MM.1S (cell line): ENCODE results near the gene RPL35.

Experiments
- EZH2 ChIP-seq: fragments of 300-600 bp; sonication (generic); optimal IDR thresholded peaks from 2 replicates; pipeline ENCODE3; 2017; ENCODE audit warnings: low read depth, mild to moderate bottlenecking, antibody characterized with exemption, low read length, mixed read lengths
- EZH2phosphoT487 ChIP-seq: fragments of 300-600 bp; sonication (generic); IDR thresholded peaks from 2 replicates; pipeline ENCODE4 v1.6.1; 2018; ENCODE audit warnings: antibody characterized with exemption, low read length
- TF ChIP-seq, protein P1 (sequence below): fragments of 300-600 bp; sonication (generic); IDR thresholded peaks from 2 replicates; pipeline ENCODE4 v1.5.1; 2016; ENCODE audit warnings: antibody characterized with exemption, low read length, mixed read lengths

DNA sequence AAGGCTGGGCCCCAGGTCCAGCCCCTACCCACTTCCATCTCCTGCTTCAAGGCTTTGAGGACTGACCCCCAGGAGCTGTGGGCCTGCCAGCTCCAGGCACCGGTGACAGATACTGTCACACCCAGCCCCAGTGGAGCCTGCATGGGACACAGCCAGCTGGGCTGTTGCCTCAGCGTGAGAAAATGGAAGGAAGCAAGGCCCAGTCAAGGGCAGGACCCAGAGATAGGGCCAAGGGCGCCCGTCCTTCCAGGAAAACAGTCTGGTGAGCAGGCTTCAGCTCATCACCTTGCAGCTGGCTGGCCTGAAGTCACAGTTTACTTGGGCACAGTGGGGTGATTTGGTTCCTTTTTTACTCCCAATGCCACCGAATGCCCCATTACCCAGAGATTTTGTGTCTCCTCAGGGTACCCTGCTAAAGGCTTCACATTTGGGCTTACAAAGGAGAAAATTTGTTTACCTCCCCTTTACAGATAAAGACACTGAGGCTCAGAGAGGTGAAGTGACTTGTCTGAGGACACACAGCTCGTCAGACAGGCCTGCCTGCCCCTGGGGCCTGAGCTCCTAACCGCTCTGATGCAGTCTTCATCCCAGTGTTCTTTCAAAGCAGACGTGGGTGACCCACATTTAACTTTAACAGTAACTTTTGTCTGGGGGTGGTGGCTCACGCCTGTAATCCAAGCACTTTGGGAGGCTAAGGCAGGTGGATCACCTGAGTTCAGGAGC is 30.0 kb downstream of the RPL35 start:
- TF ChIP-seq, protein P1, sequence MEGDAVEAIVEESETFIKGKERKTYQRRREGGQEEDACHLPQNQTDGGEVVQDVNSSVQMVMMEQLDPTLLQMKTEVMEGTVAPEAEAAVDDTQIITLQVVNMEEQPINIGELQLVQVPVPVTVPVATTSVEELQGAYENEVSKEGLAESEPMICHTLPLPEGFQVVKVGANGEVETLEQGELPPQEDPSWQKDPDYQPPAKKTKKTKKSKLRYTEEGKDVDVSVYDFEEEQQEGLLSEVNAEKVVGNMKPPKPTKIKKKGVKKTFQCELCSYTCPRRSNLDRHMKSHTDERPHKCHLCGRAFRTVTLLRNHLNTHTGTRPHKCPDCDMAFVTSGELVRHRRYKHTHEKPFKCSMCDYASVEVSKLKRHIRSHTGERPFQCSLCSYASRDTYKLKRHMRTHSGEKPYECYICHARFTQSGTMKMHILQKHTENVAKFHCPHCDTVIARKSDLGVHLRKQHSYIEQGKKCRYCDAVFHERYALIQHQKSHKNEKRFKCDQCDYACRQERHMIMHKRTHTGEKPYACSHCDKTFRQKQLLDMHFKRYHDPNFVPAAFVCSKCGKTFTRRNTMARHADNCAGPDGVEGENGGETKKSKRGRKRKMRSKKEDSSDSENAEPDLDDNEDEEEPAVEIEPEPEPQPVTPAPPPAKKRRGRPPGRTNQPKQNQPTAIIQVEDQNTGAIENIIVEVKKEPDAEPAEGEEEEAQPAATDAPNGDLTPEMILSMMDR = no peak
- TF ChIP-seq EZH2 (no peak), EZH2phosphoT487 (no peak)
